22Rv1 (cell line): ENCODE data around the gene MTM1.

Experiments used
- H3K27ac ChIP-seq: fragments of 450-650 bp; 2 replicates; pipeline ENCODE4 v1.5.1; 2017
- CTCF ChIP-seq: fragments of 450-650 bp; IDR thresholded peaks from 2 replicates; pipeline ENCODE4 v1.5.1; 2017; ENCODE audit warnings: mild to moderate bottlenecking
- ZFX ChIP-seq: fragments of 450-650 bp; IDR thresholded peaks from 2 replicates; pipeline ENCODE4 v1.6.1; 2017; ENCODE audit warnings: antibody characterized with exemption, borderline replicate concordance

Gene MTM1

GRCh38 chrX:150551963-150552362, 16.5 kb upstream of the MTM1 start:
- no peak overlapping the region for H3K27ac ChIP-seq
- TF ChIP-seq ZFX, result no peak
- no peak for TF ChIP-seq CTCF

- no peak for TF ChIP-seq CTCF
- TF ChIP-seq ZFX, result no peak
- H3K27ac ChIP-seq, result no peak overlapping the region
These were observed 10.0 kb upstream of the MTM1 start for GRCh38 chrX:150558424-150558823.

GRCh38 chrX:150564838-150565237, 3.6 kb upstream of the MTM1 start:
- H3K27ac ChIP-seq, result no peak overlapping the region
- no peak for TF ChIP-seq CTCF
- no peak for TF ChIP-seq ZFX

- H3K27ac ChIP-seq, result no peak overlapping the region
- no peak for TF ChIP-seq ZFX
- TF ChIP-seq CTCF, result no peak
These were observed 2.9 kb upstream of the MTM1 start for GRCh38 chrX:150565551-150565950.

- TF ChIP-seq CTCF (no peak), ZFX (no peak)
- H3K27ac ChIP-seq, result no peak overlapping the region
These were observed 1.7 kb upstream of the MTM1 start for GRCh38 chrX:150566734-150567182.

GRCh38 chrX:150567645-150568319, 639 bp upstream of the MTM1 start:
- no peak for TF ChIP-seq ZFX
- no peak for TF ChIP-seq CTCF
- H3K27ac ChIP-seq, result no peak overlapping the region

- peak overlapping the region; percentile 58 for H3K27ac ChIP-seq
- TF ChIP-seq CTCF (no peak), ZFX (no peak)
These were observed 695 bp downstream of the MTM1 start for GRCh38 chrX:150569155-150569477.
